Measurements from ENCODE around the gene BEX5. TPM values are rescaled to one million over a fixed set of nuclear protein-coding genes. Genes with fewer than 3 reads are reported as not detected.
A peak's percentile ranks its signal among the peaks of the same experiment; 100 is the strongest.
"Not testable (repeated sequence)": the region's sequence is repeated elsewhere in the genome, so short reads cannot be mapped to it uniquely, and the experiment has no call there.

The BEX5 gene
- total RNA-seq = 1 to 10 TPM; 2.9 to 4.2 TPM

DNA sequence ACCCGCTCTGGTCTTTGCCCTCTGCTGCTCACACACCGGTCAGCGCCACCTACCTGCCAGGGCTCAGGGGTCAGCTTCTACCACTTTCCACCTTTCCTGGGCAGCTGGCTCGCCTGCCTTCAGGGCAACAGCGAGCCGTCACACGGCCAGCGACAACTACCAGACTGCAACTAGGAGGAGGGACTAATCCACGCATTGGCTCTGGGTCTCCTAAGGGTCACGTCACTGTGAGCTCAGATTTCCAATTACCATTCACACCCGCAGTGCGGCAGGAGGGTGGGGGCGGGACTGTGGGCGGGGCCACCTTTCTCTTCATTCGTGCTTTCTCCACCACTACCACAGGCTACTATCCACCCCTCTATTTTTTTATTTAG, at the start of gene BEX5:
Gene BEX5 (minus strand): TSS at position 172 of the 374 bp plus-strand sequence. CDS start 1,712 bp downstream, outside the sequence.
- peaks cover 6% of the 10 kb centered on the region for H3K27me3 Mint-ChIP-seq
- intact Hi-C loops (cut with micrococcal nuclease) = no loop called here

DNA sequence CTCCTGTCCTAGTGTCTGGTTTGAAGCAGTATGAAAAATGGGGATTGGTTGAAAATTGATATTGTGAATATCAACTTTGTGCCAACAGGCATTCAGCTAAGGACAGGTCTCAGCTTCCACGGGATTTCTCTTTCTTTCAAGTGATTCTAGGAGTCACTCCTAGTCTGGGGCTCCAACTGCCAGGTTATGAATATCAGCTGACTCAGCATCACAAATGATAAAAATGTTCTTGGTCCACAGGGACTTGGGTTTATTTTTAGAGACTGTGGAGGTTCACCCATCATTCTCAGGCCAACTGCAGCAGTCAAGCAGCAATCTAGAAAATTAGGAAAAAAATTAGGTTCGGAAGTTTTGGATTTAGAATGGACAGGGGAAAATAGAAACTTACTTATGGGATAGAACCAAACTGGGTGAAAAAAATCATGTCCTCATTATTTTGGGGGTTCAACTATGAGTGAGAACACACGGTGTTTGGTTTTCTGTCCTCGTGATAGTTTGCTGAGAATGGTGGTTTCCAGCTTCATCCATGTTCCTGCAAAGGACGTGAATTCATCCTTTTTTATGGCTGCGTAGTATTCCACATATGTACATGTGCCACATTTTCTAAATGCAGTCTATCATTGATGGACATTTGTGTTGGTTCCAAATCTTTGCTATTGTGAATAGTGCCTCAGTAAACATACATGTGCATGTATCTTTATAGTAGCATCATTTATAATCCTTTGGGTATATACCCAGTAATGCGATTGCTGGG, 30.4 kb upstream of the BEX5 start:
- H3K9me3 Mint-ChIP-seq = peaks cover 3% of the 10 kb centered on the region
- no peak overlapping the region for H3K27ac Mint-ChIP-seq
- POLR2A ChIA-PET = no interaction called here
- DNase-seq (no peak), ATAC-seq (no peak)
- TF ChIP-seq, protein P1, sequence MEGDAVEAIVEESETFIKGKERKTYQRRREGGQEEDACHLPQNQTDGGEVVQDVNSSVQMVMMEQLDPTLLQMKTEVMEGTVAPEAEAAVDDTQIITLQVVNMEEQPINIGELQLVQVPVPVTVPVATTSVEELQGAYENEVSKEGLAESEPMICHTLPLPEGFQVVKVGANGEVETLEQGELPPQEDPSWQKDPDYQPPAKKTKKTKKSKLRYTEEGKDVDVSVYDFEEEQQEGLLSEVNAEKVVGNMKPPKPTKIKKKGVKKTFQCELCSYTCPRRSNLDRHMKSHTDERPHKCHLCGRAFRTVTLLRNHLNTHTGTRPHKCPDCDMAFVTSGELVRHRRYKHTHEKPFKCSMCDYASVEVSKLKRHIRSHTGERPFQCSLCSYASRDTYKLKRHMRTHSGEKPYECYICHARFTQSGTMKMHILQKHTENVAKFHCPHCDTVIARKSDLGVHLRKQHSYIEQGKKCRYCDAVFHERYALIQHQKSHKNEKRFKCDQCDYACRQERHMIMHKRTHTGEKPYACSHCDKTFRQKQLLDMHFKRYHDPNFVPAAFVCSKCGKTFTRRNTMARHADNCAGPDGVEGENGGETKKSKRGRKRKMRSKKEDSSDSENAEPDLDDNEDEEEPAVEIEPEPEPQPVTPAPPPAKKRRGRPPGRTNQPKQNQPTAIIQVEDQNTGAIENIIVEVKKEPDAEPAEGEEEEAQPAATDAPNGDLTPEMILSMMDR (IDR thresholded peaks at IDR 0.05) = no peak
- CTCF ChIA-PET = no interaction called here
- H3K4me1 Mint-ChIP-seq (ENCODE audit: low read depth) = no peaks in the 10 kb centered on the region
- intact Hi-C loops (cut with micrococcal nuclease) = no loop called here
- H3K27me3 Mint-ChIP-seq = no peaks in the 10 kb centered on the region
- H3K4me3 Mint-ChIP-seq = no peak overlapping the region
- no peaks in the 10 kb centered on the region for H3K36me3 Mint-ChIP-seq (ENCODE audit: low read depth)

More for the DNA sequence above, at the start of gene BEX5:
- ChIA-PET CTCF (interaction anchor here (1.1 kb wide), 1 partner anchor 188 kb away, joined by 3 read pairs; no protein-coding TSS in a partner anchor), POLR2A (no interaction called here)
- ATAC-seq (peak; percentile 98), DNase-seq (peak; percentile 70)
- peaks cover 11% of the 10 kb centered on the region for H3K4me1 Mint-ChIP-seq (ENCODE audit: low read depth)
- no peaks in the 10 kb centered on the region for H3K9me3 Mint-ChIP-seq
- TF ChIP-seq, protein P1 (IDR thresholded peaks at IDR 0.05) = no peak
- peak within 1 kb of the TSS; percentile 93 for H3K27ac Mint-ChIP-seq
- no peaks in the 10 kb centered on the region for H3K36me3 Mint-ChIP-seq (ENCODE audit: low read depth)
- H3K4me3 Mint-ChIP-seq = peak within 1 kb of the TSS; percentile 95

DNA sequence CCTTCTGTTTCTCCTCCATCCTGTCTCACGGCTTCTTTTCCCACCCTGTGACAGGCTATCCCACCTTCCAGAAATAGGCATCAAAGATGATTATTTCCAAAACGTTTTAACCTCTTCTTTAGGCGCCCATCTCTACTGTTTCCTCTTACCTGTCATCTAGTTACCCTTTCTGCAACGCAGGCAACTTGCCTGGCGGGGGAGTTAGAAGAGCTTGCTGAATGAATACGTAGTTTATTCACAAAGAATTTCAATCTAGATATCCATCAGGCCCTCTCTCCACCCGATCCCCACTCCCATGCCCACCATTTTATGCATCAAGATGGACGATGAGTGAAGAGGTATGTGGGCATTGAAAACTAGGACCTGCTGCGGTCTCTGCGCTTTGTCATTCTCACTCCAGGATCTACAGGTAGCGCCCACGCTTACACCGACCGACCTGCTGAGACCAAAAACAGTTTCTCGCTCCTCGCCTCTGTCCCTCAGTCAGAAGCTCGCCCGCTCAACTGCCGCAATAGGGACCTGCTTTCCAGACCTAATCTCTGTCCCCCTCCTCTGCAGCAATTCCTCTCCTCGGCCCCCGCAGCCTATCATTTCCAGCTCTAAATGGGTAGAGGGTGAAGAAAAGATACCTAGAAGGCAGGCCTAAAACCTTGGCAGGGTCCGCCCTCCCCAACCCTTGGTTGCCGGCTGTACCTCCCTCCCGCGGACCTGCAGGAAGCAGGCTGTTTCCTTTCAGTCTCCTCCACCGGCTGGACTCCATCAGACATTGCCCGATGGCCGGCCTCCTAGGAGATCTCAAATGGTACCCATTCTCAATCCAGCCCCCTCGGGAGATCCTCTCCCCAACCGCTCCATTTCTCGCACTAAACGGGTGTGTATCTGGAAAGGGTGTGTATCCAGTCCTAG, 624 bp downstream of the BEX5 start:
- ATAC-seq = peak; percentile 40
- H3K27ac Mint-ChIP-seq = peak overlapping the region; percentile 93
- H3K27me3 Mint-ChIP-seq = peaks cover 4% of the 10 kb centered on the region
- intact Hi-C loops (cut with micrococcal nuclease) = no loop called here
- peaks cover 11% of the 10 kb centered on the region for H3K4me1 Mint-ChIP-seq (ENCODE audit: low read depth)
- ChIA-PET CTCF (interaction anchor here (1.1 kb wide), 2 partner anchors 10 to 188 kb away, joined by 3 to 4 read pairs; no protein-coding TSS in a partner anchor), POLR2A (no interaction called here)
- H3K36me3 Mint-ChIP-seq (ENCODE audit: low read depth) = no peaks in the 10 kb centered on the region
- H3K4me3 Mint-ChIP-seq = peak overlapping the region; percentile 95
- peak; percentile 45 for DNase-seq
- TF ChIP-seq, protein P1 (IDR thresholded peaks at IDR 0.05) = no peak
- no peaks in the 10 kb centered on the region for H3K9me3 Mint-ChIP-seq

DNA sequence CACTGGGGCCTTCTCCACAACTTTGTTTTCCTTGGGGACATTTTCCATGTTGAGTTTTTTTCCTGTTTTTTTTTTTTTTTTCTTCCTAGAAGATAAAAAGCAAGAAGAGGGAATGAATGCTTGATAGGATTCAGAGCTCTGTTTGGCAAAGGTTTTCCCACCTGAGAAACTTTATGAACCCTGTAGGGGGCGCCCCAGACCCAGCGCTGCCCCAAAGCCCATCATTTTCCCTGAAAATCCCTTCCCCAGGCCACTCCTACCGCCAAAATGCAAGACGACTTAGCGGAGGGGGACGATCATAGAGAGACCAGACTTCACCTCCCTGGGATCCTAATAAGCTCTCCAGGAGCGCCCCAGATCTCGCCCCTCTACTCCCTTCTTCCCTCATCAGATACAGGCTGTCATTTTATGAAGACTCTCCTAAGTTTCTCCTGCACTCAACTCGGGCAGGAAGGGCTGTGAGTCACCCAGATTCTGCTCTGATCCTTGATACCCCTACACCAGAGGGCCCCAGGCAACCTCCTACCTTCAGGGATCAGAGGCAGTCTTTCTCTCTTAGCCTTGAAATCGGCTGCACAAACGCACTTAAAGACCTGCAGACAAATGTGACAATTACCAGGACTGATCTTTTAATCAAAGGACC, 1.4 kb downstream of the BEX5 start:
- POLR2A ChIA-PET = no interaction called here
- TF ChIP-seq, protein P1 (IDR thresholded peaks at IDR 0.05) = peak; percentile 31
- H3K4me1 Mint-ChIP-seq (ENCODE audit: low read depth) = peaks cover 11% of the 10 kb centered on the region
- H3K9me3 Mint-ChIP-seq = no peaks in the 10 kb centered on the region
- H3K27me3 Mint-ChIP-seq = peaks cover 3% of the 10 kb centered on the region
- peak overlapping the region; percentile 93 for H3K27ac Mint-ChIP-seq
- DNase-seq (peak; percentile 12), ATAC-seq (no peak)
- intact Hi-C loops (cut with micrococcal nuclease) = no loop called here
- CTCF ChIA-PET = interaction anchor here (1.0 to 1.1 kb wide), 2 partner anchors 10 to 14 kb away, joined by 3 to 4 read pairs; no protein-coding TSS in a partner anchor
- H3K4me3 Mint-ChIP-seq = peak overlapping the region; percentile 95
- H3K36me3 Mint-ChIP-seq (ENCODE audit: low read depth) = no peaks in the 10 kb centered on the region

DNA sequence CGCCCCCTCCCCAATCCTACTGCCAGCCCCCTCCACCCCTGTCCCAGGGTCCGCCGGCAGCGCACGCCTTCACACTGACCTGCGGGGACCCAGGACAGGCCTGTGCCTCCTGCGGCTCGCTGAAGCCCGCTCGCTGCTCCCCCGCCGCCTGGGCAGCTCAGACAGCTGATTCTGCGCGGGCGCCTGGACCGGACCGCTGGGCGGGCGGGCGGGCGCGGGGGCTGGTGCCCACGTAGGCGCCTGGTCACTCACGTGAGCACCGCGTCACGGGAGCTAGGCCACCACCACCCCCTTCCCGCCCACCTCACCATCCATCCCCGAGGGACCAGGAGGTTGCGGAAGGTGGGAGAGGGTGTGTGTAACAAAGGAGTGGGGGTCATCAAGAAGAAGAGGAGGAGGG, 13.5 kb downstream of the BEX5 start, which contains the start of gene TCEAL6:
Gene TCEAL6 (minus strand): TSS at position 208 of the 400 bp plus-strand sequence.
- not testable (repeated sequence) for ATAC-seq

DNA sequence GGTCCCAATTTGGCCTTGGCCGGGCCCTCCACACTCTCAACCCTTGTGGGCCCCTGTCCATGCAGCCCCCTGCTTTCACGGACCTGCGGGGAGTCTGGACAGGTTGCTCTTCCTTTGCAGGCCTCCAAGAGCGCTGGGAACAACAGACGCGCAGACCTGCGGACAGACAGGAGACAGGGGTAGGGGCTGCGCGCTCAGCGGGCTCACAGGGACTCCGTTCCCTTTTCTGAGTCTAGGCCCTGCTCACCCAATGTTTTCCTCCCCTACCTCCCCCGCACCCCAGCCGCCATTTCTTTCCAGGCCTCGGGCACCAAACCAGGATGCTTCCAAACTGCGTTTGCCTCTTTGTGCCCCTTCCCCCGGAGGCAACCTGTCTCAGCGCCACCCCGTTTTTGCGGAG, 14.1 kb downstream of the BEX5 start:
- H3K27ac Mint-ChIP-seq; intact Hi-C loops (cut with micrococcal nuclease); H3K4me1 Mint-ChIP-seq (ENCODE audit: low read depth); DNase-seq; H3K9me3 Mint-ChIP-seq; H3K4me3 Mint-ChIP-seq; CTCF ChIA-PET; ATAC-seq; H3K36me3 Mint-ChIP-seq (ENCODE audit: low read depth); POLR2A ChIA-PET: not testable (repeated sequence)
- H3K27me3 Mint-ChIP-seq = peaks cover 15% of the 10 kb centered on the region

More for the DNA sequence above, 13.5 kb downstream of the BEX5 start, which contains the start of gene TCEAL6:
- H3K4me3 Mint-ChIP-seq; POLR2A ChIA-PET; H3K9me3 Mint-ChIP-seq; intact Hi-C loops (cut with micrococcal nuclease); CTCF ChIA-PET; H3K4me1 Mint-ChIP-seq (ENCODE audit: low read depth); H3K27ac Mint-ChIP-seq; DNase-seq; H3K36me3 Mint-ChIP-seq (ENCODE audit: low read depth): not testable (repeated sequence)
- H3K27me3 Mint-ChIP-seq = peaks cover 12% of the 10 kb centered on the region

DNA sequence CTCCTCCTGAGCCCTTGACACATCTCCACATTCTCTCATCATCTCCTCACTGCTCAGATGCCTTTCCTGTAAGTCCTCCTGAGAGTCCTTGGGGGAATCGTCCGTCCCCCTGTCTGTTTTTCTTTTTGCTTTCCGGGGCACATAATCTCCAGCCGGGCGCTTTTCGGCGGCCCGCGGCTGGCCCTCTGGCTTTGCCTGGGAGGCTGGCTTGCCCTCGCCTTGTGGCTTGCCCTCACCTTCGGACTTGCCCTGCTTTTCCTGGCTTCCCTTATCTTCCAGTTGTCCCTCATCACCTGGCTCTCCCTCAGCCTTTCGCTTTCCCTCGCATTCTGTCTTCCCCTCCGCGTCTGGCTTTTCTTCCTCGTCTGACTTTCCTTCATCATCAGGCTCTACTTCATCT, 14.9 kb downstream of the BEX5 start:
- POLR2A ChIA-PET = not testable (repeated sequence)

More for the DNA sequence above, 14.9 kb downstream of the BEX5 start:
- intact Hi-C loops (cut with micrococcal nuclease); H3K4me3 Mint-ChIP-seq; H3K4me1 Mint-ChIP-seq (ENCODE audit: low read depth); ATAC-seq; H3K27ac Mint-ChIP-seq; H3K36me3 Mint-ChIP-seq (ENCODE audit: low read depth); DNase-seq; H3K9me3 Mint-ChIP-seq: not testable (repeated sequence)
- H3K27me3 Mint-ChIP-seq = peaks cover 17% of the 10 kb centered on the region
- CTCF ChIA-PET = interaction anchor here (1.5 kb wide), 1 partner anchor 13 kb away, joined by 3 read pairs; no protein-coding TSS in a partner anchor

Measured in activated CD8-positive, alpha-beta T cell treated with anti-CD3 and anti-CD28 coated beads for 36 hours (primary cell).